ENCODE measurements around the gene NES.

The NES gene

GRCh38 chr1:156625436-156626078, 51.6 kb downstream of the NES start:
- peak in 3 of 4 experiments; percentile 40 to 68 (median 46) for DNase-seq (ENCODE audit: low read depth in 4 of 4, low spot score in 1 of 4)

GRCh38 chr1:156624814-156625435, 52.3 kb downstream of the NES start:
- DNase-seq (ENCODE audit: low read depth in 4 of 4, low spot score in 1 of 4), result no peak

GRCh38 chr1:156623946-156624813, 53.0 kb downstream of the NES start:
- peak in 1 of 4 experiments; percentile 40 for DNase-seq (ENCODE audit: low read depth in 4 of 4, low spot score in 1 of 4)

- no peak for DNase-seq (ENCODE audit: low read depth in 4 of 4, low spot score in 1 of 4)
Observed at GRCh38 chr1:156622581-156623297, 54.5 kb downstream of the NES start.

GRCh38 chr1:156619582-156619955, 57.6 kb downstream of the NES start:
- no peak for DNase-seq (ENCODE audit: low read depth in 4 of 4, low spot score in 1 of 4)

- DNase-seq (ENCODE audit: low read depth in 4 of 4, low spot score in 1 of 4), result no peak
Observed at GRCh38 chr1:156618853-156619581, 58.2 kb downstream of the NES start, which contains the start of gene HAPLN2. Gene HAPLN2 (plus strand): TSS chr1:156619415. CDS start chr1:156623491, 4,076 bp downstream.

Measured in stimulated activated CD4-positive, alpha-beta T cell treated with anti-CD3 and anti-CD28 coated beads, Interleukin-1b, Interleukin-23, amount 100 ng/mL, for 24 hours (primary cell).